HCT116 (cell line): ENCODE data around the gene CACNA1C. TPM values are rescaled to one million over a fixed set of nuclear protein-coding genes. Genes with fewer than 3 reads are reported as not detected.

ENCODE experiments used
- ATAC-seq: fragments of 200-7000 bp; cut with Tn5 transposase; 2 replicates; pipeline ENCODE4 v1.9.1; 2020; ENCODE audit warnings: mild to moderate bottlenecking, moderate library complexity
- BruUV-seq: library from RNA; stranded (reverse); fragments of 400-500 nt; replicated peaks from 2 replicates; lab custom pipeline; 2021; lab: Mats Ljungman, UMichigan
- CTCF ChIA-PET: fragments of 300-600 bp; sonication (Branson Sonifier 250); formaldehyde crosslinking; loops from one replicate; lab custom pipeline; 2021; ENCODE audit warnings: antibody characterized with exemption; lab: Charles Lee
- POLR2A ChIA-PET: fragments of 300-600, 350-600 bp; sonication (Branson Sonifier 250); formaldehyde crosslinking; loops from one replicate; lab custom pipeline; 2021; ENCODE audit warnings: antibody characterized with exemption; lab: Charles Lee
- RAD21 ChIA-PET, 2 experiments: fragments of 300-600 bp; sonication (Branson Sonifier 250); formaldehyde crosslinking; loops; one replicate each; lab custom pipeline; 2023; ENCODE audit warnings: low total read pairs in 2 of 2; ENCODE audit not compliant: uncharacterized antibody in 2 of 2, unreplicated experiment in 2 of 2, low non-redundant PET in 1 of 2; lab: Charles Lee
- DNase-seq: peaks from one replicate; pipeline ENCODE4 v3.0.0-alpha.2; 2010; ENCODE audit warnings: low read depth, low spot score
- H2AFZ ChIP-seq: fragments of 200-600 bp; shearing (Covaris generic), sonication (generic); 2 replicates; pipeline ENCODE4 v1.6.1; 2017; ENCODE audit warnings: low read depth, mixed run types, mixed read lengths, antibody characterized with exemption, low read length; ENCODE audit not compliant: poor library complexity, severe bottlenecking
- H3K27ac ChIP-seq: 2 replicates; pipeline ENCODE4 v1.5.1; 2012; ENCODE audit warnings: low read depth, low read length
- H3K27me3 ChIP-seq: fragments of 200-600 bp; sonication (generic); 2 replicates; pipeline ENCODE4 v1.6.1; 2016; ENCODE audit warnings: mixed run types, low read length, mixed read lengths; ENCODE audit not compliant: insufficient read depth
- H3K36me3 ChIP-seq, 2 experiments: fragments of 200-500 bp in 1 of 2; fragments of 200-600 bp in 1 of 2; sonication (Bioruptor generic) in 1 of 2; sonication (generic) in 1 of 2; 2 replicates each; pipeline versions ENCODE4 v1.5.1 to v1.6.1; 2014 to 2016; ENCODE audit warnings: low read length in 2 of 2, inconsistent platforms in 1 of 2, mixed read lengths in 1 of 2, mixed run types in 1 of 2; ENCODE audit not compliant: insufficient read depth in 2 of 2, control insufficient read depth in 1 of 2
- H3K4me1 ChIP-seq, 2 experiments: fragments of 200-600 bp in 1 of 2; sonication (generic) in 1 of 2; 2 replicates each; pipeline versions ENCODE4 v1.5.1 to v1.6.1; 2012 to 2017; ENCODE audit warnings: low read length in 2 of 2, inconsistent platforms in 1 of 2, mild to moderate bottlenecking in 1 of 2, mixed read lengths in 1 of 2, mixed run types in 1 of 2, moderate library complexity in 1 of 2; ENCODE audit not compliant: insufficient read depth in 2 of 2, control insufficient read depth in 1 of 2
- H3K4me2 ChIP-seq: fragments of 200-600 bp; sonication (generic); 2 replicates; pipeline ENCODE4 v1.6.1; 2017; ENCODE audit warnings: mixed run types, low read length, mixed read lengths
- H3K4me3 ChIP-seq, 2 experiments: fragments of 200-600 bp in 1 of 2; sonication (generic) in 1 of 2; replicated peaks in 1 of 2; 2 replicates each; pipeline ENCODE4 v1.5.1; 2011 to 2016; ENCODE audit warnings: low read length in 2 of 2, control low read depth in 1 of 2, low read depth in 1 of 2, mild to moderate bottlenecking in 1 of 2, mixed read lengths in 1 of 2, mixed run types in 1 of 2
- H3K79me2 ChIP-seq: fragments of 200-600 bp; sonication (generic); 2 replicates; pipeline ENCODE4 v1.6.1; 2017; ENCODE audit warnings: mild to moderate bottlenecking, mixed run types, low read length, moderate library complexity, mixed read lengths; ENCODE audit not compliant: insufficient read depth
- H3K9ac ChIP-seq: fragments of 200-600 bp; sonication (generic); 2 replicates; pipeline ENCODE4 v1.6.1; 2016; ENCODE audit warnings: low read length, mixed read lengths
- H3K9me2 ChIP-seq: fragments of 200-600 bp; sonication (generic), shearing (Covaris generic); 2 replicates; pipeline ENCODE4 v1.6.1; 2017; ENCODE audit warnings: mixed run types, mild to moderate bottlenecking, moderate library complexity; ENCODE audit not compliant: insufficient read depth
- H3K9me3 ChIP-seq, 2 experiments: fragments of 200-500 bp in 1 of 2; fragments of 200-600 bp in 1 of 2; sonication (Bioruptor generic) in 1 of 2; sonication (generic) in 1 of 2; 2 replicates each; pipeline ENCODE4 v1.6.1; 2014 to 2017; ENCODE audit warnings: low read length in 2 of 2, mixed read lengths in 2 of 2, inconsistent platforms in 1 of 2, low read depth in 1 of 2, mild to moderate bottlenecking in 1 of 2, mixed run types in 1 of 2, moderate library complexity in 1 of 2; ENCODE audit not compliant: control insufficient read depth in 1 of 2, insufficient read depth in 1 of 2
- H4K20me1 ChIP-seq: fragments of 200-600 bp; sonication (generic), shearing (Covaris generic); 2 replicates; pipeline ENCODE4 v1.6.1; 2017; ENCODE audit warnings: mixed run types, mild to moderate bottlenecking, moderate library complexity; ENCODE audit not compliant: insufficient read depth
- CBX3 ChIP-seq: IDR thresholded peaks from 2 replicates; pipeline ENCODE4 v1.6.1; 2012; ENCODE audit warnings: low read depth
- EGR1 ChIP-seq: IDR thresholded peaks from 2 replicates; pipeline ENCODE4 v1.6.1; 2012; ENCODE audit warnings: low read depth
- ELF1 ChIP-seq: IDR thresholded peaks from 2 replicates; pipeline ENCODE4 v1.6.1; 2012; ENCODE audit warnings: low read depth, borderline replicate concordance
- EZH2 ChIP-seq: fragments of 200-600 bp; sonication (generic); IDR thresholded peaks from 2 replicates; pipeline ENCODE4 v1.6.1; 2017; ENCODE audit warnings: antibody characterized with exemption, mixed run types
- EZH2phosphoT487 ChIP-seq: fragments of 200-600 bp; IDR thresholded peaks from 2 replicates; pipeline ENCODE4 v1.6.1; 2018; ENCODE audit warnings: antibody characterized with exemption, borderline replicate concordance
- FOSL1 ChIP-seq: IDR thresholded peaks from 2 replicates; pipeline ENCODE4 v1.6.1; 2012; ENCODE audit warnings: low read depth
- JUND ChIP-seq: IDR thresholded peaks from 2 replicates; pipeline ENCODE4 v1.6.1; 2012
- POLR2A ChIP-seq: IDR thresholded peaks from 2 replicates; pipeline ENCODE4 v1.7.0; 2011; ENCODE audit warnings: borderline replicate concordance; ENCODE audit not compliant: insufficient read depth, insufficient read length; ENCODE audit errors: extremely low read depth
- POLR2AphosphoS5 ChIP-seq: IDR thresholded peaks from 2 replicates; pipeline ENCODE4 v1.6.1; 2011; ENCODE audit warnings: mild to moderate bottlenecking, low read depth, low read length, moderate library complexity
- RAD21 ChIP-seq: IDR thresholded peaks from 2 replicates; pipeline ENCODE4 v1.6.1; 2012; ENCODE audit warnings: low read depth, mild to moderate bottlenecking
- SIN3A ChIP-seq: IDR thresholded peaks from 2 replicates; pipeline ENCODE4 v1.6.1; 2012; ENCODE audit warnings: low read depth
- SP1 ChIP-seq: IDR thresholded peaks from 2 replicates; pipeline ENCODE4 v1.6.1; 2012; ENCODE audit warnings: low read depth
- SRF ChIP-seq: IDR thresholded peaks from 2 replicates; pipeline ENCODE4 v1.6.1; 2012; ENCODE audit warnings: low read depth
- YY1 ChIP-seq: IDR thresholded peaks from 2 replicates; pipeline ENCODE4 v1.6.1; 2011; ENCODE audit warnings: low read length, low read depth, moderate library complexity, mild to moderate bottlenecking; ENCODE audit not compliant: insufficient replicate concordance; ENCODE audit errors: extremely low read depth
- ZFX ChIP-seq: fragments of 450-650 bp; IDR thresholded peaks from 2 replicates; pipeline ENCODE4 v1.6.1; 2017
- ZNF274 ChIP-seq: fragments of 200-500 bp; sonication (Bioruptor generic); IDR thresholded peaks from 2 replicates; pipeline ENCODE4 v1.6.1; 2014; ENCODE audit warnings: mild to moderate bottlenecking, low read depth, low read length, inconsistent platforms
- intact Hi-C: fragments of 100-400 bp; cut with micrococcal nuclease; formaldehyde crosslinking; loops from 2 replicates; pipeline ENCODE4 v1.10.0; 2022
- total RNA-seq: library from RNA; stranded (reverse); gene quantifications from one replicate; pipeline ENCODE4 v1.2.1, GENCODE V29; 2021; ENCODE audit not compliant: unreplicated experiment
- TF ChIP-seq, protein P1 (sequence below): IDR thresholded peaks from 2 replicates; pipeline ENCODE4 v1.6.1; 2012
- TF ChIP-seq, protein P2 (sequence below), 3 experiments: fragments of 200-600 bp in 1 of 3; sonication (generic) in 1 of 3; IDR thresholded peaks in 2 of 3; conservative IDR thresholded peaks in 1 of 3; 2 replicates each; pipeline ENCODE4 v1.5.1; 2012 to 2017; ENCODE audit warnings: low read depth in 2 of 3, low read length in 2 of 3, antibody characterized with exemption in 1 of 3, borderline replicate concordance in 1 of 3, control low read depth in 1 of 3, mild to moderate bottlenecking in 1 of 3, mixed read lengths in 1 of 3, mixed run types in 1 of 3, moderate library complexity in 1 of 3; ENCODE audit not compliant: insufficient read depth in 1 of 3
- TF ChIP-seq, protein P3 (sequence below): IDR thresholded peaks from 2 replicates; pipeline ENCODE4 v1.6.1; 2012
- TF ChIP-seq, protein P4 (sequence below): IDR thresholded peaks from 2 replicates; pipeline ENCODE4 v1.6.1; 2012; ENCODE audit warnings: low read depth

The CACNA1C gene
- total RNA-seq, 1 experiment from 2014 or later = 0.05 TPM

DNA sequence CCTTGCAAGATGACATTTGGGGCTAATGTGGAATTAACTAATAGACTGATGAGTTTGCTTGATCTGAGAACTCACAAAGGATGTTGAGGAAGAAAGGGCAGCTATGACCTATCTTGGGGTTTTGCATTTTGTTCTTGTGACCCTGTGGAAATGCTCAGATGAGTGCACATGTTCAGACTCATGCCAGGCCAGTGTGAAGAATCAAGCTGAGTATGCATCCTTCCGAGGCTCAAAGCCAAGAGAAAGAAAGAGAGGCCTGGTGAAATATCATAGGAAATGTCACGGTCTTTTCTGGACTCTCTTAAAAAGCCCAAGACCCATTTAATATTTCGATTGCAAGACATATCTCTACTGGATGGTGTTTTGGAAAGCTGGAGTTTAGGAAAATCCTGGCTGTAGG is 96.3 kb downstream of the CACNA1C start:
- no peak for DNase-seq
- no peaks in the 10 kb centered on the region for H3K36me3 ChIP-seq
- no peaks in the 10 kb centered on the region for H3K4me1 ChIP-seq
- ATAC-seq = no peak
- H3K9ac ChIP-seq = no peak overlapping the region
- H3K4me3 ChIP-seq = no peak overlapping the region
- no peaks in the 10 kb centered on the region for H4K20me1 ChIP-seq
- H3K27ac ChIP-seq = no peak overlapping the region
- H3K79me2 ChIP-seq = no peaks in the 10 kb centered on the region
- no peak for TF ChIP-seq POLR2A
- no peak for TF ChIP-seq JUND
- TF ChIP-seq ELF1 = no peak
- TF ChIP-seq EZH2phosphoT487 = no peak
- TF ChIP-seq, protein P1, sequence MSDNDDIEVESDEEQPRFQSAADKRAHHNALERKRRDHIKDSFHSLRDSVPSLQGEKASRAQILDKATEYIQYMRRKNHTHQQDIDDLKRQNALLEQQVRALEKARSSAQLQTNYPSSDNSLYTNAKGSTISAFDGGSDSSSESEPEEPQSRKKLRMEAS = no peak
- no peak for TF ChIP-seq SRF
- no peak for TF ChIP-seq POLR2AphosphoS5
- no peak for TF ChIP-seq ZFX
- no peak for TF ChIP-seq SIN3A
- no peak for TF ChIP-seq SP1
- TF ChIP-seq, protein P2, sequence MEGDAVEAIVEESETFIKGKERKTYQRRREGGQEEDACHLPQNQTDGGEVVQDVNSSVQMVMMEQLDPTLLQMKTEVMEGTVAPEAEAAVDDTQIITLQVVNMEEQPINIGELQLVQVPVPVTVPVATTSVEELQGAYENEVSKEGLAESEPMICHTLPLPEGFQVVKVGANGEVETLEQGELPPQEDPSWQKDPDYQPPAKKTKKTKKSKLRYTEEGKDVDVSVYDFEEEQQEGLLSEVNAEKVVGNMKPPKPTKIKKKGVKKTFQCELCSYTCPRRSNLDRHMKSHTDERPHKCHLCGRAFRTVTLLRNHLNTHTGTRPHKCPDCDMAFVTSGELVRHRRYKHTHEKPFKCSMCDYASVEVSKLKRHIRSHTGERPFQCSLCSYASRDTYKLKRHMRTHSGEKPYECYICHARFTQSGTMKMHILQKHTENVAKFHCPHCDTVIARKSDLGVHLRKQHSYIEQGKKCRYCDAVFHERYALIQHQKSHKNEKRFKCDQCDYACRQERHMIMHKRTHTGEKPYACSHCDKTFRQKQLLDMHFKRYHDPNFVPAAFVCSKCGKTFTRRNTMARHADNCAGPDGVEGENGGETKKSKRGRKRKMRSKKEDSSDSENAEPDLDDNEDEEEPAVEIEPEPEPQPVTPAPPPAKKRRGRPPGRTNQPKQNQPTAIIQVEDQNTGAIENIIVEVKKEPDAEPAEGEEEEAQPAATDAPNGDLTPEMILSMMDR (IDR thresholded peaks at IDR 0.05 in 2 of 3, conservative IDR thresholded peaks at IDR 0.05 in 1 of 3; ENCODE audit: borderline replicate concordance in 1 of 3, insufficient read depth in 1 of 3, low read depth in 2 of 3, low read length in 2 of 3) = no peak
- TF ChIP-seq, protein P3, sequence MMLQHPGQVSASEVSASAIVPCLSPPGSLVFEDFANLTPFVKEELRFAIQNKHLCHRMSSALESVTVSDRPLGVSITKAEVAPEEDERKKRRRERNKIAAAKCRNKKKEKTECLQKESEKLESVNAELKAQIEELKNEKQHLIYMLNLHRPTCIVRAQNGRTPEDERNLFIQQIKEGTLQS = no peak
- no peak for TF ChIP-seq YY1
- TF ChIP-seq, protein P4, sequence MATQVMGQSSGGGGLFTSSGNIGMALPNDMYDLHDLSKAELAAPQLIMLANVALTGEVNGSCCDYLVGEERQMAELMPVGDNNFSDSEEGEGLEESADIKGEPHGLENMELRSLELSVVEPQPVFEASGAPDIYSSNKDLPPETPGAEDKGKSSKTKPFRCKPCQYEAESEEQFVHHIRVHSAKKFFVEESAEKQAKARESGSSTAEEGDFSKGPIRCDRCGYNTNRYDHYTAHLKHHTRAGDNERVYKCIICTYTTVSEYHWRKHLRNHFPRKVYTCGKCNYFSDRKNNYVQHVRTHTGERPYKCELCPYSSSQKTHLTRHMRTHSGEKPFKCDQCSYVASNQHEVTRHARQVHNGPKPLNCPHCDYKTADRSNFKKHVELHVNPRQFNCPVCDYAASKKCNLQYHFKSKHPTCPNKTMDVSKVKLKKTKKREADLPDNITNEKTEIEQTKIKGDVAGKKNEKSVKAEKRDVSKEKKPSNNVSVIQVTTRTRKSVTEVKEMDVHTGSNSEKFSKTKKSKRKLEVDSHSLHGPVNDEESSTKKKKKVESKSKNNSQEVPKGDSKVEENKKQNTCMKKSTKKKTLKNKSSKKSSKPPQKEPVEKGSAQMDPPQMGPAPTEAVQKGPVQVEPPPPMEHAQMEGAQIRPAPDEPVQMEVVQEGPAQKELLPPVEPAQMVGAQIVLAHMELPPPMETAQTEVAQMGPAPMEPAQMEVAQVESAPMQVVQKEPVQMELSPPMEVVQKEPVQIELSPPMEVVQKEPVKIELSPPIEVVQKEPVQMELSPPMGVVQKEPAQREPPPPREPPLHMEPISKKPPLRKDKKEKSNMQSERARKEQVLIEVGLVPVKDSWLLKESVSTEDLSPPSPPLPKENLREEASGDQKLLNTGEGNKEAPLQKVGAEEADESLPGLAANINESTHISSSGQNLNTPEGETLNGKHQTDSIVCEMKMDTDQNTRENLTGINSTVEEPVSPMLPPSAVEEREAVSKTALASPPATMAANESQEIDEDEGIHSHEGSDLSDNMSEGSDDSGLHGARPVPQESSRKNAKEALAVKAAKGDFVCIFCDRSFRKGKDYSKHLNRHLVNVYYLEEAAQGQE = no peak
- no peak for TF ChIP-seq EZH2
- TF ChIP-seq CBX3 = no peak
- TF ChIP-seq RAD21 = no peak
- TF ChIP-seq EGR1 = no peak
- no peak for TF ChIP-seq ZNF274
- TF ChIP-seq FOSL1 = no peak
- TF ChIP-seq, all 23 proteins: peak for 0
- Histone ChIP-seq H3K9me2 (no peaks in the 10 kb centered on the region), H3K4me2 (no peak overlapping the region), H3K9me3 (no peaks in the 10 kb centered on the region), H3K27me3 (peaks cover 61% of the 10 kb centered on the region), H2AFZ (no peak overlapping the region)
- no TSS peak for BruUV-seq
- CTCF ChIA-PET = no interaction called here
- RAD21 ChIA-PET = no interaction called here
- POLR2A ChIA-PET = no interaction called here
- intact Hi-C loops = no loop called here
